Ascending aorta (tissue), 2 donors: ENCODE results near the gene AMPD3. TPM values are rescaled to one million over a fixed set of nuclear protein-coding genes. Genes with fewer than 3 reads are reported as not detected.

Source experiments
- DNase-seq, 2 donors: peaks; one replicate each; pipeline ENCODE4 v3.0.0-alpha.2; 2019; ENCODE audit warnings: low spot score in 2 of 2
- H3K27ac ChIP-seq, 2 donors: fragments of 200-600 bp; sonication (generic); one replicate each; pipeline ENCODE4 v1.5.1; 2016 to 2017; ENCODE audit warnings: mild to moderate bottlenecking in 1 of 2
- H3K27me3 ChIP-seq: fragments of 200-600 bp; sonication (generic); one replicate; pipeline ENCODE4 v1.5.1; 2017
- H3K36me3 ChIP-seq, 2 donors: fragments of 200-600 bp; sonication (generic); one replicate each; pipeline ENCODE4 v1.5.1; 2016
- H3K4me1 ChIP-seq, 2 donors: fragments of 200-600 bp; sonication (generic); one replicate each; pipeline ENCODE4 v1.5.1; 2016 to 2017; ENCODE audit warnings: mild to moderate bottlenecking in 1 of 2
- H3K4me3 ChIP-seq, 2 donors: fragments of 200-600 bp; sonication (generic); one replicate each; pipeline ENCODE4 v1.5.1; 2016 to 2017; ENCODE audit warnings: mild to moderate bottlenecking in 1 of 2
- H3K9me3 ChIP-seq, 2 donors: fragments of 200-600 bp; sonication (generic); one replicate each; pipeline ENCODE4 v1.5.1; 2016
- CTCF ChIP-seq, 3 experiments: fragments of 200-600 bp in 2 of 3; fragments of 450-650 bp in 1 of 3; sonication (generic) in 2 of 3; IDR thresholded peaks; one replicate each; pipeline ENCODE4 v1.5.1; 2016 to 2019; ENCODE audit warnings: antibody characterized with exemption in 3 of 3, mild to moderate bottlenecking in 1 of 3, moderate library complexity in 1 of 3
- intact Hi-C: fragments of 100-400 bp; cut with DNase I; formaldehyde crosslinking; loops from one replicate; pipeline ENCODE4 v1.15.1; 2023
- total RNA-seq: library from RNA; depleted of rRNA; stranded (reverse); fragments of >200 nt; gene quantifications from one replicate; pipeline ENCODE4 v1.1.0, GENCODE V29; 2016

The AMPD3 gene
- total RNA-seq, 1 donor from 2014 or later: 2.3 TPM

GRCh38 chr11:10529279-10529678, 74.2 kb downstream of the AMPD3 start:
- no peak for DNase-seq
- TF ChIP-seq CTCF (IDR thresholded peaks at IDR 0.05): no peak
- intact Hi-C loops: loop anchor here (5.0 kb wide), 1 partner anchor 222 kb away; the partner anchor contains the start of gene ADM
- peak overlapping the region in 1 of 2 donors; percentile 9 for H3K27ac ChIP-seq
- H3K4me1 ChIP-seq: peaks cover 6 to 20% of the 10 kb centered on the region in 2 donors
- H3K36me3 ChIP-seq: peaks cover 20 to 56% of the 10 kb centered on the region in 2 donors
- H3K9me3 ChIP-seq: no peaks in the 10 kb centered on the region
- H3K27me3 ChIP-seq: no peaks in the 10 kb centered on the region
- H3K4me3 ChIP-seq: no peak overlapping the region

GRCh38 chr11:10532526-10532925, 77.5 kb downstream of the AMPD3 start:
- no peak for TF ChIP-seq CTCF (IDR thresholded peaks at IDR 0.05)
- Histone ChIP-seq H3K36me3 (peaks cover 20 to 44% of the 10 kb centered on the region in 2 donors), H3K27me3 (no peaks in the 10 kb centered on the region), H3K9me3 (no peaks in the 10 kb centered on the region), H3K4me3 (no peak overlapping the region), H3K4me1 (peaks cover 0 to 26% of the 10 kb centered on the region in 2 donors), H3K27ac (no peak overlapping the region)
- DNase-seq: no peak
- intact Hi-C loops: no loop called here

- H3K4me3 ChIP-seq: no peak overlapping the region
- no peaks in the 10 kb centered on the region for H3K9me3 ChIP-seq
- peaks cover 20 to 44% of the 10 kb centered on the region in 2 donors for H3K36me3 ChIP-seq
- intact Hi-C loops: no loop called here
- no peaks in the 10 kb centered on the region for H3K27me3 ChIP-seq
- DNase-seq: no peak
- H3K4me1 ChIP-seq: peaks cover 0 to 33% of the 10 kb centered on the region in 2 donors
- no peak for TF ChIP-seq CTCF (IDR thresholded peaks at IDR 0.05)
- H3K27ac ChIP-seq: no peak overlapping the region
These were observed 78.3 kb downstream of the AMPD3 start for GRCh38 chr11:10533323-10533722.

- TF ChIP-seq CTCF (IDR thresholded peaks at IDR 0.05): no peak
- no peak for DNase-seq
- no peak overlapping the region for H3K27ac ChIP-seq
- H3K36me3 ChIP-seq: peaks cover 20 to 37% of the 10 kb centered on the region in 2 donors
- intact Hi-C loops: no loop called here
- peaks cover 0 to 34% of the 10 kb centered on the region in 2 donors for H3K4me1 ChIP-seq
- no peaks in the 10 kb centered on the region for H3K9me3 ChIP-seq
- no peak overlapping the region for H3K4me3 ChIP-seq
- no peaks in the 10 kb centered on the region for H3K27me3 ChIP-seq
These were observed 79.3 kb downstream of the AMPD3 start for GRCh38 chr11:10534316-10534715.

GRCh38 chr11:10537600-10537999, 82.5 kb downstream of the AMPD3 start:
- Histone ChIP-seq H3K27me3 (no peaks in the 10 kb centered on the region), H3K4me3 (no peak overlapping the region), H3K4me1 (peaks cover 0 to 42% of the 10 kb centered on the region in 2 donors), H3K9me3 (no peaks in the 10 kb centered on the region), H3K36me3 (peaks cover 7 to 12% of the 10 kb centered on the region in 2 donors), H3K27ac (peak overlapping the region; percentile 66 to 93)
- TF ChIP-seq CTCF (IDR thresholded peaks at IDR 0.05): no peak
- DNase-seq: no peak
- intact Hi-C loops: no loop called here

GRCh38 chr11:10538924-10539323, 83.9 kb downstream of the AMPD3 start:
- H3K36me3 ChIP-seq: peaks cover 0 to 1% of the 10 kb centered on the region in 2 donors
- peaks cover 0 to 42% of the 10 kb centered on the region in 2 donors for H3K4me1 ChIP-seq
- H3K4me3 ChIP-seq: peak overlapping the region in 1 of 2 donors; percentile 88
- H3K27me3 ChIP-seq: no peaks in the 10 kb centered on the region
- intact Hi-C loops: loop anchor here (1.0 kb wide), 1 partner anchor 196 kb away; no protein-coding TSS in a partner anchor
- DNase-seq: no peak
- H3K27ac ChIP-seq: peak overlapping the region; percentile 93 to 94
- no peaks in the 10 kb centered on the region for H3K9me3 ChIP-seq
- TF ChIP-seq CTCF (IDR thresholded peaks at IDR 0.05): no peak
